Endothelial cell of umbilical vein (primary cell): ENCODE data around the gene PPP1R15B. TPM values are rescaled to one million over a fixed set of nuclear protein-coding genes. Genes with fewer than 3 reads are reported as not detected.
"Not testable (repeated sequence)": the region's sequence is repeated elsewhere in the genome, so short reads cannot be mapped to it uniquely, and the experiment has no call there.

Experiments used
- BruUV-seq: library from RNA; stranded (reverse); fragments of 400-500 nt; replicated peaks from 2 replicates; lab custom pipeline; 2021; lab: Mats Ljungman, UMichigan
- CTCF ChIA-PET: fragments of 300-600, 350-600 bp; sonication (Branson Sonifier 250); formaldehyde crosslinking; loops from one replicate; lab custom pipeline; 2021; ENCODE audit warnings: antibody characterized with exemption, inconsistent platforms; lab: Charles Lee
- POLR2A ChIA-PET: fragments of 300-600, 350-600 bp; sonication (Branson Sonifier 250); formaldehyde crosslinking; loops from one replicate; lab custom pipeline; 2021; ENCODE audit warnings: antibody characterized with exemption, inconsistent platforms; lab: Charles Lee
- DNase-seq: peaks from one replicate; pipeline ENCODE4 v3.0.0-alpha.2; 2011; ENCODE audit warnings: low read depth, low spot score
- FAIRE-seq: peaks from 2 replicates; lab custom pipeline; 2011; peaks lifted over from hg19 to GRCh38; lab: Jason Lieb, UNC
- H2AFZ ChIP-seq: 2 replicates; pipeline ENCODE4 v1.6.0; 2012; ENCODE audit warnings: low read depth, low read length, control low read depth, inconsistent platforms
- H3K27ac ChIP-seq: 2 replicates; pipeline ENCODE4 v1.5.1; 2011; ENCODE audit warnings: low read depth, mild to moderate bottlenecking, control low read depth, low read length, moderate library complexity; ENCODE audit not compliant: insufficient read depth
- H3K27me3 ChIP-seq, 2 experiments: 2 replicates each; pipeline versions ENCODE4 v1.6.0 to v1.6.1; 2011; ENCODE audit warnings: low read length in 2 of 2, mixed read lengths in 1 of 2; ENCODE audit not compliant: control insufficient read depth in 2 of 2, insufficient read depth in 2 of 2
- H3K36me3 ChIP-seq, 2 experiments: 2 replicates in 1 of 2; 3 replicates in 1 of 2; pipeline ENCODE4 v1.5.1; 2011; ENCODE audit warnings: low read length in 2 of 2, mild to moderate bottlenecking in 1 of 2, moderate library complexity in 1 of 2; ENCODE audit not compliant: control insufficient read depth in 2 of 2, insufficient read depth in 2 of 2; ENCODE audit errors: extremely low read depth in 1 of 2
- H3K4me1 ChIP-seq: 3 replicates; pipeline ENCODE4 v1.5.1; 2011; ENCODE audit warnings: mild to moderate bottlenecking, low read length; ENCODE audit not compliant: control insufficient read depth, insufficient read depth; ENCODE audit errors: extremely low read depth
- H3K4me2 ChIP-seq: 2 replicates; pipeline ENCODE4 v1.6.1; 2011; ENCODE audit warnings: low read length, control low read depth, mixed read lengths; ENCODE audit not compliant: insufficient read depth
- H3K4me3 ChIP-seq, 3 experiments: fragments of 200-600 bp in 1 of 3; sonication (generic), shearing (Covaris generic) in 1 of 3; replicated peaks in 1 of 3; 2 replicates each; pipeline ENCODE4 v1.5.1; 2011 to 2016; ENCODE audit warnings: control low read depth in 3 of 3, low read length in 3 of 3, mild to moderate bottlenecking in 2 of 3, inconsistent platforms in 1 of 3, low read depth in 1 of 3, moderate library complexity in 1 of 3; ENCODE audit not compliant: insufficient read depth in 1 of 3
- H3K79me2 ChIP-seq: 2 replicates; pipeline ENCODE4 v1.6.0; 2012; ENCODE audit warnings: low read length, inconsistent platforms; ENCODE audit not compliant: control insufficient read depth, insufficient read depth
- H3K9ac ChIP-seq: replicated peaks from 2 replicates; pipeline ENCODE3; 2011; ENCODE audit warnings: low read length, control low read depth; ENCODE audit not compliant: insufficient read depth; ENCODE audit errors: extremely low read depth
- H3K9me1 ChIP-seq: replicated peaks from 3 replicates; pipeline ENCODE4 v1.6.0; 2011; ENCODE audit warnings: mild to moderate bottlenecking, low read length; ENCODE audit not compliant: control insufficient read depth, insufficient read depth; ENCODE audit errors: extremely low read depth
- H3K9me3 ChIP-seq: replicated peaks from 2 replicates; pipeline ENCODE4 v1.5.1; 2012; ENCODE audit warnings: low read length, inconsistent platforms; ENCODE audit not compliant: control insufficient read depth, insufficient read depth
- H4K20me1 ChIP-seq: replicated peaks from 2 replicates; pipeline ENCODE3; 2011; ENCODE audit warnings: mild to moderate bottlenecking, low read length; ENCODE audit not compliant: control insufficient read depth, insufficient read depth; ENCODE audit errors: extremely low read depth
- FOS ChIP-seq: IDR thresholded peaks from 2 replicates; pipeline ENCODE4 v1.6.1; 2011; ENCODE audit warnings: mild to moderate bottlenecking, low read length, moderate library complexity, borderline replicate concordance; ENCODE audit not compliant: insufficient read depth
- GATA2 ChIP-seq: IDR thresholded peaks from 2 replicates; pipeline ENCODE4 v1.7.0; 2011; ENCODE audit warnings: low read depth, mild to moderate bottlenecking, moderate library complexity, mixed read lengths, low read length; ENCODE audit not compliant: insufficient read length, insufficient read depth
- MAX ChIP-seq: IDR thresholded peaks from 2 replicates; pipeline ENCODE4 v1.6.1; 2011; ENCODE audit not compliant: insufficient read depth, insufficient read length
- MYC ChIP-seq: IDR thresholded peaks from one replicate; pipeline ENCODE4 v1.6.1; 2011; ENCODE audit warnings: mild to moderate bottlenecking, low read depth, low read length
- POLR2A ChIP-seq: IDR thresholded peaks from 2 replicates; pipeline ENCODE4 v1.6.1; 2012; ENCODE audit warnings: low read depth, mild to moderate bottlenecking, control low read depth, low read length
- POLR2AphosphoS5 ChIP-seq: IDR thresholded peaks from 2 replicates; pipeline ENCODE4 v1.6.1; 2012; ENCODE audit warnings: low read depth, mild to moderate bottlenecking, control low read depth, low read length, moderate library complexity; ENCODE audit not compliant: insufficient read depth
- dilution Hi-C: fragments of 300-500 bp; cut with MboI; formaldehyde crosslinking; loops from one replicate; pipeline ENCODE4 v1.15.0; 2019; ENCODE audit warnings: low sequenced_read_pairs; ENCODE audit not compliant: extremely low pct_ligation_motif_present
- intact Hi-C: fragments of 100-400 bp; cut with micrococcal nuclease; formaldehyde crosslinking; loops from one replicate; pipeline ENCODE4 v1.10.0; 2022
- polyA plus RNA-seq, 4 experiments: library from polyadenylated mRNA; depleted of rRNA in 3 of 4; stranded (reverse) in 3 of 4; unstranded in 1 of 4; fragments of >200 nt; gene quantifications; 2 replicates each; pipeline versions ENCODE4 v1.2.1 to v1.2.3, GENCODE V29; 2011 to 2012; ENCODE audit warnings: missing spikeins in 1 of 4
- total RNA-seq: library from RNA; stranded (reverse); gene quantifications from 2 replicates; pipeline ENCODE4 v1.2.3, GENCODE V29; 2021
- TF ChIP-seq, protein P1 (sequence below), 2 donors: IDR thresholded peaks; 1 replicate in 1 of 2; 2 replicates in 1 of 2; pipeline ENCODE4 v1.5.1; 2011; ENCODE audit warnings: low read length in 2 of 2, mild to moderate bottlenecking in 2 of 2, moderate library complexity in 2 of 2, control low read depth in 1 of 2, inconsistent platforms in 1 of 2, low read depth in 1 of 2; ENCODE audit not compliant: insufficient read depth in 1 of 2; ENCODE audit errors: extremely low read depth in 1 of 2

PPP1R15B gene
- total and polyA plus RNA-seq, 2 donors (not counting 3 experiments of a cell fraction or from before 2014, with no cell fraction given) = 16.8 to 39.8 TPM

DNA sequence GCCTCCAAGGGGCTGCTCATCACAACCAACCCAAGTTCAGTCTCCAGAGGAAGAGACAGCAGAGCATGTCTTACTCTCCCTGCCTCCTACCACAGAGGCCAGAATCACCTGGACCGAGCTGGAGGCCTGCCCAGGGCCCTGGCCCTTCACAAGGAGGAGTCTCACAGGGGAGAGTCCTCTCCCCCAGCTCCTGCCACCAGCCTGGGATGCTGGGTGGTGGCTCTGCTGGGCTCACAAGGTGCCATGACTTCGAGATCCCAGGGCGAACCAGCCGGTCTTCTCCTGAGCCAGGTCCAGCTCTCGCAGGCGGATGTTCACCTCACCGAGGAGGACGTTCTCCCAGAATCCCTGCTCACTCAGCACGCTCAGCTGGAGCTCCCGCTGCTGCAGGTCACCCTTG lies 13.0 kb upstream of the PPP1R15B start:
- POLR2A ChIA-PET = no interaction called here
- no TSS peak for BruUV-seq

GRCh38 chr1:204422061-204422705 lies 10.6 kb upstream of the PPP1R15B start:
- H3K4me1 ChIP-seq = peaks cover 24% of the 10 kb centered on the region
- BruUV-seq, H4K20me1 ChIP-seq, H2AFZ ChIP-seq, H3K4me3 ChIP-seq, FAIRE-seq, dilution Hi-C loops, DNase-seq, intact Hi-C loops, H3K9me3 ChIP-seq, H3K9me1 ChIP-seq, H3K27ac ChIP-seq, H3K4me2 ChIP-seq, H3K79me2 ChIP-seq, H3K27me3 ChIP-seq, H3K9ac ChIP-seq, POLR2A ChIA-PET: not testable (repeated sequence)
- peaks cover 0 to 26% of the 10 kb centered on the region in 2 experiments for H3K36me3 ChIP-seq
- CTCF ChIA-PET = interaction anchor here (0.8 to 2.3 kb wide), 5 partner anchors 9 to 81 kb away, joined by 3 to 16 read pairs (median 4); no protein-coding TSS in a partner anchor

More for the DNA sequence above, 13.0 kb upstream of the PPP1R15B start:
- no peaks in the 10 kb centered on the region for H3K4me1 ChIP-seq
- intact Hi-C loops = no loop called here
- TF ChIP-seq, protein P1, sequence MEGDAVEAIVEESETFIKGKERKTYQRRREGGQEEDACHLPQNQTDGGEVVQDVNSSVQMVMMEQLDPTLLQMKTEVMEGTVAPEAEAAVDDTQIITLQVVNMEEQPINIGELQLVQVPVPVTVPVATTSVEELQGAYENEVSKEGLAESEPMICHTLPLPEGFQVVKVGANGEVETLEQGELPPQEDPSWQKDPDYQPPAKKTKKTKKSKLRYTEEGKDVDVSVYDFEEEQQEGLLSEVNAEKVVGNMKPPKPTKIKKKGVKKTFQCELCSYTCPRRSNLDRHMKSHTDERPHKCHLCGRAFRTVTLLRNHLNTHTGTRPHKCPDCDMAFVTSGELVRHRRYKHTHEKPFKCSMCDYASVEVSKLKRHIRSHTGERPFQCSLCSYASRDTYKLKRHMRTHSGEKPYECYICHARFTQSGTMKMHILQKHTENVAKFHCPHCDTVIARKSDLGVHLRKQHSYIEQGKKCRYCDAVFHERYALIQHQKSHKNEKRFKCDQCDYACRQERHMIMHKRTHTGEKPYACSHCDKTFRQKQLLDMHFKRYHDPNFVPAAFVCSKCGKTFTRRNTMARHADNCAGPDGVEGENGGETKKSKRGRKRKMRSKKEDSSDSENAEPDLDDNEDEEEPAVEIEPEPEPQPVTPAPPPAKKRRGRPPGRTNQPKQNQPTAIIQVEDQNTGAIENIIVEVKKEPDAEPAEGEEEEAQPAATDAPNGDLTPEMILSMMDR (IDR thresholded peaks at IDR 0.05; ENCODE audit: extremely low read depth in 1 of 2, insufficient read depth in 1 of 2, low read depth in 1 of 2, low read length in 2 of 2) = no peak
- no peak for TF ChIP-seq MYC
- TF ChIP-seq FOS = no peak
- no peak for TF ChIP-seq GATA2
- TF ChIP-seq MAX = no peak
- no peak for TF ChIP-seq POLR2AphosphoS5
- TF ChIP-seq POLR2A = no peak
- no peak overlapping the region for H3K9ac ChIP-seq
- no peak overlapping the region for H2AFZ ChIP-seq
- H3K4me3 ChIP-seq = no peak overlapping the region
- DNase-seq (no peak), FAIRE-seq (no peak)
- no peaks in the 10 kb centered on the region for H3K79me2 ChIP-seq
- peaks cover 2 to 36% of the 10 kb centered on the region in 2 experiments for H3K36me3 ChIP-seq
- CTCF ChIA-PET = interaction anchor here (34.5 kb wide), 1 partner anchor 75 kb away, joined by 1267 read pairs; the partner anchor contains the start of gene PIK3C2B
- no peaks in the 10 kb centered on the region for H4K20me1 ChIP-seq
- H3K9me1 ChIP-seq = no peaks in the 10 kb centered on the region
- H3K27me3 ChIP-seq = no peaks in the 10 kb centered on the region
- no peaks in the 10 kb centered on the region for H3K9me3 ChIP-seq
- dilution Hi-C loops = no loop called here
- no peak overlapping the region for H3K27ac ChIP-seq
- no peak overlapping the region for H3K4me2 ChIP-seq
